ENCODE data around the gene MZF1. TPM values are rescaled to one million over a fixed set of nuclear protein-coding genes. Genes with fewer than 3 reads are reported as not detected.

Gene MZF1
- total and polyA plus RNA-seq, 10 of the 15 experiments (the other 5 are each of a cell fraction or from before 2014, with no cell fraction given) = 0.38 to 14.7 (median 7.2) TPM

DNA sequence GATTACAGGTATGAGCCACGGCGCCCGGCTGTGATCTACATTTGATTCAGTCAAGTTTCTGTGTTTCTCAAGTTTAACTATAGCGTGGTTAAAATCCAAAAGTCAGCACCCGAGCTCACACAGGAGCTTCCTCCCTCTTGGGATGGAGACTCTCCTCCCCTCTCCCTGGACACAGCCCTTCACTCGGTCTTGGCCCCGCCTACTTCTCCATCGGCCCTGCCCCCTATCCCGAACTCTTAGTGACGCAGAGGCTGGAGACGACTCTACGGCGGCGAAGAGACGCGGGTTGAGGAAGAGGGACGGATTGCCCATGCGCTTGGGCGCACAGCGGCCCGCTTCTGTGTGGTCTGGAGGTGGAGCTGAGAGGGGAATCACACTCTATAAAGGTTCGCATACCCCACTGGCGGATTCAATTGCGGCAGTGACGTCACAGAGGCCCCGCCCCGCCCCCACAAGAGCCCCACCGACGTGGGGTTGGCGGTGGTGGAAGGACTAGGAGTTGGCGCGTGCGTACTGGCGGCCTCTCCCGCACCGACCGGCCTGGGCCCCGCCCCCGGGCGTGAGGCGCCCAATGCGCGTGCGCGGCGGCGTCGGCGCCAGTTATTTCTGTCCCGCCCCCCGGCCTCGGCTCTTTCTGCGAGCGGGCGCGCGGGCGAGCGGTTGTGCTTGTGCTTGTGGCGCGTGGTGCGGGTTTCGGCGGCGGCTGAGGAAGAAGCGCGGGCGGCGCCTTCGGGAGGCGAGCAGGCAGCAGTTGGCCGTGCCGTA lies 29.1 kb downstream of the MZF1 start, which contains the start of gene TRIM28 (continued):
- no peak for TF ChIP-seq FOS (IDR thresholded peaks at IDR 0.05; ENCODE audit: borderline replicate concordance, extremely low read depth, insufficient read length)
- no peak for TF ChIP-seq CUX1 (IDR thresholded peaks at IDR 0.05; ENCODE audit: insufficient replicate concordance, low read depth, low read length)
- TF ChIP-seq PML (IDR thresholded peaks at IDR 0.05; ENCODE audit: low read length) = peak; percentile 93; the same call in 1 of the 2 replicates
- TF ChIP-seq YBX1 (IDR thresholded peaks at IDR 0.05) = no peak
- no peak; the same call in 1 of the 2 replicates for TF ChIP-seq CHD4 (IDR thresholded peaks at IDR 0.05)
- TF ChIP-seq SPI1 (IDR thresholded peaks at IDR 0.05; ENCODE audit: borderline replicate concordance, insufficient read depth, low read depth, low read length) = peak; percentile 47; the same call in 1 of the 2 replicates
- no peak for TF ChIP-seq MEF2B (IDR thresholded peaks at IDR 0.05; ENCODE audit: partially characterized antibody, poor library complexity, severe bottlenecking)
- no peak for TF ChIP-seq KDM1A (IDR thresholded peaks at IDR 0.05; ENCODE audit: borderline replicate concordance)
- peak; percentile 95 for TF ChIP-seq BACH1 (IDR thresholded peaks at IDR 0.05; ENCODE audit: borderline replicate concordance)
- no peak for TF ChIP-seq ZBED1 (IDR thresholded peaks at IDR 0.05; ENCODE audit: borderline replicate concordance)
- TF ChIP-seq PAX5 (IDR thresholded peaks at IDR 0.05; ENCODE audit: borderline replicate concordance, low read depth, low read length) = no peak
- TF ChIP-seq BCL3 (IDR thresholded peaks at IDR 0.05; ENCODE audit: borderline replicate concordance, insufficient read depth, low read depth, low read length, poor library complexity, severe bottlenecking) = no peak
- TF ChIP-seq HSF1 (IDR thresholded peaks at IDR 0.05; ENCODE audit: low read depth, low read length) = no peak
- TF ChIP-seq FOXM1 (IDR thresholded peaks at IDR 0.05; ENCODE audit: low read depth, low read length) = no peak
- TF ChIP-seq SMAD5 (IDR thresholded peaks at IDR 0.05; ENCODE audit: low read depth) = peak; percentile 95
- TF ChIP-seq SUZ12 (IDR thresholded peaks at IDR 0.05; ENCODE audit: unreplicated experiment) = no peak
- TF ChIP-seq NFYA (IDR thresholded peaks at IDR 0.05; ENCODE audit: borderline replicate concordance, low read depth, low read length) = no peak
- TF ChIP-seq, protein P1, sequence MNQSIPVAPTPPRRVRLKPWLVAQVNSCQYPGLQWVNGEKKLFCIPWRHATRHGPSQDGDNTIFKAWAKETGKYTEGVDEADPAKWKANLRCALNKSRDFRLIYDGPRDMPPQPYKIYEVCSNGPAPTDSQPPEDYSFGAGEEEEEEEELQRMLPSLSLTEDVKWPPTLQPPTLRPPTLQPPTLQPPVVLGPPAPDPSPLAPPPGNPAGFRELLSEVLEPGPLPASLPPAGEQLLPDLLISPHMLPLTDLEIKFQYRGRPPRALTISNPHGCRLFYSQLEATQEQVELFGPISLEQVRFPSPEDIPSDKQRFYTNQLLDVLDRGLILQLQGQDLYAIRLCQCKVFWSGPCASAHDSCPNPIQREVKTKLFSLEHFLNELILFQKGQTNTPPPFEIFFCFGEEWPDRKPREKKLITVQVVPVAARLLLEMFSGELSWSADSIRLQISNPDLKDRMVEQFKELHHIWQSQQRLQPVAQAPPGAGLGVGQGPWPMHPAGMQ (IDR thresholded peaks at IDR 0.05; ENCODE audit: borderline replicate concordance) = no peak
- TF ChIP-seq NFIC (IDR thresholded peaks at IDR 0.05; ENCODE audit: low read depth, low read length) = no peak
- TF ChIP-seq SIX5 (IDR thresholded peaks at IDR 0.05; ENCODE audit: low read depth, low read length, severe bottlenecking) = no peak
